K562 (cell line): ENCODE measurements around the gene TMEM214. TPM values are rescaled to one million over a fixed set of nuclear protein-coding genes. Genes with fewer than 3 reads are reported as not detected.
A peak's percentile ranks its signal among the peaks of the same experiment; 100 is the strongest.

Experiments
- ASH1L ChIP-seq: fragments of 450-650 bp; IDR thresholded peaks from 2 replicates; pipeline ENCODE4 v1.6.1; 2018; ENCODE audit warnings: borderline replicate concordance, mild to moderate bottlenecking, low read depth; ENCODE audit not compliant: partially characterized antibody
- CREB3 ChIP-seq: fragments of 450-650 bp; conservative IDR thresholded peaks from 2 replicates; pipeline ENCODE4 v1.6.1; 2016; ENCODE audit warnings: missing genetic modification characterization, low read depth, mild to moderate bottlenecking, missing compliant biosample characterization, moderate library complexity
- EP300 ChIP-seq: IDR thresholded peaks from 2 replicates; pipeline ENCODE4 v1.6.1; 2012; ENCODE audit warnings: low read length, improper control_type of control experiment
- MAX ChIP-seq: sonication (generic); formaldehyde crosslinking; IDR thresholded peaks from 2 replicates; pipeline ENCODE4 v1.9.0; 2022; ENCODE audit warnings: mild to moderate bottlenecking, missing genetic modification reagents
- MGA ChIP-seq: fragments of 450-650 bp; IDR thresholded peaks from 2 replicates; pipeline ENCODE4 v1.6.1; 2016; ENCODE audit warnings: mild to moderate bottlenecking, moderate library complexity
- MTA3 ChIP-seq: fragments of 450-650 bp; formaldehyde crosslinking; IDR thresholded peaks from 2 replicates; pipeline ENCODE4 v1.6.1; 2017; ENCODE audit warnings: mild to moderate bottlenecking, borderline replicate concordance
- NCOA1 ChIP-seq: fragments of 450-650 bp; IDR thresholded peaks from 2 replicates; pipeline ENCODE4 v1.6.1; 2016; ENCODE audit warnings: low read depth
- NR1H2 ChIP-seq: sonication (generic); formaldehyde crosslinking; IDR thresholded peaks from 2 replicates; pipeline ENCODE4 v1.4.0; 2020; ENCODE audit warnings: mild to moderate bottlenecking, missing genetic modification reagents
- NR3C1 ChIP-seq: sonication (generic); formaldehyde crosslinking; IDR thresholded peaks from 2 replicates; pipeline ENCODE4 v1.8.1; 2022; ENCODE audit warnings: missing genetic modification reagents
- PHF20 ChIP-seq: fragments of 450-650 bp; IDR thresholded peaks from 2 replicates; pipeline ENCODE4 v1.6.1; 2018; ENCODE audit not compliant: partially characterized antibody
- THRB ChIP-seq: fragments of 450-650 bp; formaldehyde crosslinking; conservative IDR thresholded peaks from 2 replicates; pipeline ENCODE4 v1.4.0; 2022; ENCODE audit warnings: mild to moderate bottlenecking, missing genetic modification characterization
- ZC3H11A ChIP-seq: IDR thresholded peaks from 2 replicates; pipeline ENCODE4 v1.6.1; 2012; ENCODE audit warnings: low read depth, low read length, improper control_type of control experiment
- ZNF655 ChIP-seq: fragments of 250-450 bp; sonication (Bioruptor Pico); IDR thresholded peaks from 2 replicates; pipeline ENCODE4 v1.5.0; 2021
- ZNF76 ChIP-seq: fragments of 250-450 bp; sonication (Bioruptor Pico); IDR thresholded peaks from 2 replicates; pipeline ENCODE4 v1.4.0; 2020; ENCODE audit warnings: mild to moderate bottlenecking, moderate library complexity, borderline replicate concordance
- polyA plus RNA-seq, 8 experiments: library from polyadenylated mRNA; depleted of rRNA in 4 of 8; stranded (reverse) in 5 of 8; unstranded in 3 of 8; fragments of >200 nt; fragmentation: Nextera tagmentation in 2 of 8; fragmentation: Illumina TruSeq in 1 of 8; extraction: Ambion mirVana in 2 of 8; extraction: Trizol in 1 of 8; gene quantifications; 2 replicates each; pipeline versions ENCODE4 v1.2.1 to v1.2.3, GENCODE V29; 2011 to 2014; ENCODE audit warnings: inconsistent platforms in 1 of 8, missing spikeins in 1 of 8
- total RNA-seq, 7 experiments: library from RNA; depleted of rRNA in 6 of 7; stranded (reverse); fragments of >200 nt in 6 of 7; fragmentation: Illumina TruSeq in 2 of 7; extraction: Trizol in 2 of 7; gene quantifications; 2 replicates each; pipeline versions ENCODE4 v1.2.1 to v1.2.3, GENCODE V29; 2011 to 2021; ENCODE audit warnings: low replicate concordance in 1 of 7

TMEM214 gene
- total and polyA plus RNA-seq, 9 of the 15 experiments (the other 6 are each of a cell fraction or from before 2014, with no cell fraction given): 11.4 to 81.4 (median 44.1) TPM

GRCh38 chr2:27003857-27004256 lies 28.9 kb upstream of the TMEM214 start (continued):
- no peak for TF ChIP-seq MTA3
- no peak for TF ChIP-seq ZNF76 (CRISPR knock-in tag)
- TF ChIP-seq NR3C1: no peak
- TF ChIP-seq MGA: no peak; the same call in 1 of the 2 replicates
- TF ChIP-seq EP300: no peak
- TF ChIP-seq ZC3H11A: no peak
- no peak for TF ChIP-seq PHF20
- TF ChIP-seq ZNF655 (CRISPR knock-in tag): no peak
- 0 out of 2 replicates have a peak, but pooled peaks have one; percentile 20 for TF ChIP-seq CREB3 (tag)
- no peak for TF ChIP-seq NR1H2 (CRISPR knock-in tag)
- no peak for TF ChIP-seq NCOA1
- TF ChIP-seq ASH1L: no peak
- TF ChIP-seq MAX (CRISPR knock-in tag): no peak
- no peak for TF ChIP-seq THRB (CRISPR knock-in tag)
